NCI-H446 treated with DMSO at 0.1 percent for 48 hours (cell line): ENCODE results near the gene SOST.

Source experiments
- DNase-seq: peaks from one replicate; lab custom pipeline; 2025; lab: John Stamatoyannopoulos, UW

The SOST gene

GRCh38 chr17:43741636-43742035 lies 17.0 kb downstream of the SOST start:
- no peak for DNase-seq

- no peak for DNase-seq
These were observed 18.1 kb downstream of the SOST start for GRCh38 chr17:43740541-43740940.

DNA sequence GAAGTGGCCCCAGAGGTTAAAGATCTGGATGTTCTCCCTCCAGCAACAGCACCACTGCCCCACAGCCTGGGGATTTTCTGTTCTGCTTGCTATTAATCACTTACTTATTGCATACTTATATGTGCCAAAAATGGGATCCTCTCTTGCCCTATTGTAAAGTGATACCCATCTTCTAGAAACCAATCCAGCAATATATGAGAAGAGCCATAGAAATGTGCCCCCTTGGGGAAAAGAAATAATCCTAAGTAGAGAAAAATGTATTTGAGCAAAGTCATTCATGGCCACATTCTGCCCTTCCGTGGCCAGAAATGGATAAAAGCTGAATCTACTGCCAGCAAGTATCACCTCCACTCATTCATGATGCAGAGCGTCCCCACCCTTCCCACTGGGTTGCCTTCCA lies 20.9 kb downstream of the SOST start:
- DNase-seq: no peak

DNA sequence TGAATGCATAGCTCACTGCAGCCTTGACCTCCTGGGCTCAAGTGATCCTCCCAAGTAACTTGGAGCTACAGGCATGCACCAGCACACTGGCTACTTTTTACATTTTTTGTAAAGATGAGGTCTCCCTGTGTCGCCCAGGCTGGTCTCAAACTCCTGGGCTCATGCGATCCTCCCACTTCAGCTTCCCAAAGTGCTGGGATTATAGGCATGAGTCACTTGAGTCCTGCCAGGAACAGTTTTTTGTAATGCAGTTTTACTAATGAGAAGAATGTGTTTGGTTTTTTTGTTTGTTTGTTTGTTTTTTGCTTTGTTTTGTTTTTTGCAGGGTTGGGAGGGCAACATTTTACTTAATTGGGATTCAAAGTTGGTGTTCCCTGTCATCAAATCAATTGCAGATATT lies 22.2 kb downstream of the SOST start:
- DNase-seq: no peak

DNA sequence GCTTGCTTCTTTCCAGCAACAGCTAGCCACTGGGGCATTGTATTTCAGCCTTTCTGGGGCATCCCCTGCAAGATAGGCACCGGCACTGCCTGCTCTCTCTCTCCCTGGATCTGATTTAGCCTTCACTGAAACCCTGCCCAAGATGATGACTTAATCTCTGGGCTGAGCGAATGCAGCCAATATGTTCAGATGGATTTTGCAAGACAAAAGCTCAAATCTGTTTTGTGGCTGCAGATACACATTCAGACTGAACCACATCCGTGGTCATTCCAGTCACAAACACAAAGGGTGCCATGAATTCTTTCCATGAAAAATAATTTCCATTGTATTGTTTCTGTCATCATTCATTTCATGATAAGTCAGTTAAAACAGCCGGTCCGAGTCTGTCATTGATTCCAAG lies 24.2 kb downstream of the SOST start:
- DNase-seq: no peak

DNA sequence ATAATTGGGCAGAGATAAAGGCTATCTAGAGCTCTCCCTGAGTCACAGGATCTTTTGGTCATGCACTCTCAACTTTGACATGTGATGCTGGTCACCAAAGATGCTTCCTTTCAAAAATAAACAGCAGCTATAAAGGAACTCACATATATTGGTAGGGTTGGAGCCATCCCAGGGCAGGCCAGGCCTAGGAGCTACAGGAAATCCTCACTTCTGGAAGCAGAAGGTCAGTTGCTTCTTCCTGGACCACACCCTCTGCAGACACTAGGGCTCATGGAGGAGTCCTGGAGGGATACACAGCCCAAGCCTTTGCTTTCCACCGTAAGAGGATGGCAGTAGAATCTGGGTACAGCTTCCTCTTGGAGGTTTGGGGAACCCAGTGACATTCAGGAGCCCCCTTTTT lies 24.6 kb downstream of the SOST start:
- no peak for DNase-seq

- DNase-seq: no peak
These were observed 25.6 kb downstream of the SOST start for GRCh38 chr17:43732958-43733357.

DNA sequence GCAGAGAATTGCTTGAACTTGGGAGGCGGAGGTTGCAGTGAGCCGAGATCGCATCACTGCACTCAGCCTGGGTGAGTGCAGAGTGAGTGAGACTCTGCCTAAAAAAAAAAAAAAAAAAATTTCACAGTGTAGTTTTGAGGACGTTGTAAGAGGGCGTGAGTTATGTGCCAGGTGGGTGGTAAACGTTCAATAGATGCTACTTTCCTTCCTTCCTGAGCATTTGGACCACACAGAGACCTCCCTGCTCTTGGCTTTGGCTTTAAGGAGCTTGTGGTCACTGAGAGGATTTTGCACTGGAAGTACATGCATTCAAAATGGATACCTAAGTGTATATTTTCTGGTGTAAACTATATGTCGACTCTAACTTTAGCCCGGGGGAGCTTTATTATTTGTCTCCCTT lies 30.5 kb downstream of the SOST start:
- DNase-seq: no peak

DNA sequence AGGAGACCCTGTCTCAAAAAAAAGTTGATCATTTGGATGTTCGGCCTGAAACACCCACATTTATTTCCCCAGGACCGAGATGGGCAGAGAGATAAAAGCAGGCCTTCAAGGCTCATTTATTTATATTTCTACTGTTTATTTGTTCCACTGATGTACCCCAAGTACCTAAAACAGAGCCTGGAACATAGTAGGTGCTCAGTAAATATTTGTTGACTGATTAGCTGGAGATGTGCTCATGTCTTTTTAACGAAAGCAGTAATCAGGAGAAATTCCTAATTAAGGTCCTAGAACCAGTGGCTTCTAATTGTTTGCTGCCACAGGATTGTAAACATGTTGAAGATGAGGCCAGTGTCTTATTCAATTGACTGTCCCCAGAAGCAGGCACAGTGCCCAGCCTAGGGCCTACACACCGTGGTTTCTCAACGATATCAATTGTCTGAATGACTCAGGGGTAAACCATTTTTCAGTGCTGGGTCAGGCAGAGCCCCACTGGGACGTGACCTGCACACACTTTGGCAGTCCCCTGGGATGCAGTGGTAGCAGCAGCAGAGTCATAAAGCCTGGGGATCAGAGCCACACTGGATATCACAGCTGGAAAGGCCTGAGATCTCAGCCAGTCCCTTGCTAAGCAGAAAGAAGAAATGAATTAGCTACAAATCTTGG lies 34.8 kb downstream of the SOST start:
- no peak for DNase-seq

- no peak for DNase-seq
These were observed 35.5 kb downstream of the SOST start for GRCh38 chr17:43722870-43723665.

- DNase-seq: no peak
These were observed 36.3 kb downstream of the SOST start for GRCh38 chr17:43722269-43722619.

- no peak for DNase-seq
These were observed 36.9 kb downstream of the SOST start for GRCh38 chr17:43721537-43722268.

GRCh38 chr17:43720311-43721060 lies 38.1 kb downstream of the SOST start:
- no peak for DNase-seq

DNA sequence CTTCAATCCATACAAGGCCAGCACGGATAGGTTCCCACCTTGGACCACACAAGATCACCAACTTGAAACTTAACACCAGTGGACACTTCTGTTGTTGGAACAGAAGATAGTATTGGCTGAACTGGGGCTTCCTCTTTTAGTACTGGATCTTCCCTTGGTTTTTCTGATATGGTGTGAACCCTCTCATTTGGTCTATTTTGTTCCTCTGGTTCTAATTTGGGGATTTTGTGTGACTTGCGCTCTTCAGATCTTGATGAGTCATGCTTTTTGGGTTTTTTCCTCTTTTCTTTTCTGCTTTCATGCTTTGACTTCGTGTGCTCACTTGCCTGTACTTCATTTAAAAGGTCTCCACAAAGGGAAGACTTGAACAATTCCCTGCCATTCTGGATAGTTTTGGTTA lies 39.0 kb downstream of the SOST start:
- DNase-seq: no peak

DNA sequence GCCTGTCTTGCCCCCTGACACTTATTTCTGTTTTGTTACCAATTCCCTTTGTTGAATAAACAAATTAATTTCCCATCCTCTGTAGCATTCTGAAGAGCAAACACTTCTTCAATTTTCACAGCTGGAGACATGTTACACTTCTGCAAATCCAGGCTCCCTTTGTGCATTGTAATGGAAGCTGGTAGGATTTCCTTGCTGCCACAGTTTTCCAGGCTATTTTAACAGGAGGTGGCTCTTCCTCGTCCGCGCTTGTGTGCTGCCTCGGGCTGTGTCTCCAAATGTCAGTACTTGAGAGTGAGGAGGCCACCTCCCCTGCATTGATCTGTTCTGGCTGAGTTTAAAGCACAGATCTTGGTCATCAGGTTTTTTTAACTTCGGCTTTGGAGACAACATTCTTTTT lies 40.0 kb downstream of the SOST start:
- DNase-seq: no peak

DNA sequence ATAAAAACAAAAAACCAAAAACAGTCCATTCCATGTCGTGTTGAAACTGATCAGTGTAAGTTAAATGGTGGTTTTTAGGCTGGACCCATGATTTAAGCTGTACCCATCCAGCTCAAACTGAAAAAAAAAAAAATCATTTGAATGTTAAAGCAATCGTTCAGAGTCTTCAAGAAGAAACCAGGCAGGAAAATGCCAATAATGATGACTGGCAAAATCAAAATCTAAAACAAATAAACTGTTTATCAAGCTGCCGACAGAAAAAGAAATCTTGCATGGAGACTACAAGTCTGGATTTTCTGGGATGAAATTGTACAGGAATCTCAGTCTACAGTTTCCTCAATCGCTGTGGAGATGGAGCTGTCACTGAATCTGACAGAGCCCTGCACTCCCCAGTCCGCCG lies 40.7 kb downstream of the SOST start:
- no peak for DNase-seq

DNA sequence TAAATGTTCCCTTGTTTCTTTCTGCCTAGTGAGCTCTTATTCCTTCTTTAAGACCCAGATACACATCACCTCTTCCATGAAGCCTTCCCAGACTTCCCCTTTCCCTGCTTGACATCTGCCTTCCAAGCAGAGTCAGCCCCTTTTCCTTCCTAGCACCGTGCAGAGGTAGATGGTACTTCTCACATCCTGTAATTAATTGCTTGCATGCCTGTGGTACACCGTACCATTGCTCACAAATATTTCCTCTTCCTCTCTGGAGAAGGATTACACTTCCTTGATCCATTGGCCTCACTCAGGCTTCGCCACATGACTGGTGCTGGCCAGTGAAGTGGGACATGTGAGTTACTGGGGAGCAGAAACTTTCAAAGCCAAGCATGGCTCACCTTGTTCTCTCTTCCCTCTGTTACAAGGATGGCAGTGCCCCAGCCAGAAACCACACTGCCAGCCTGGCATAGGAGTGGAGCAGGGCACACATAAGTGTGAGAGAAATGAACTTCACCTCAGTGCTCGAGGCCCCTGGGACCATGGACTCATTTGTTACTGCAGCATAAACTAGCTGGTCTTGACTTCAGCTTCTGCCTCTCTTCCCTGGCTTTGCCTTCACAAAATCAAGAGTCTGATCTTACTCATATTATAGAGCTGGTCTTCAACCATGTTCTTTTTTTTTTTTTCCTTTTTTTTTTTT lies 44.0 kb downstream of the SOST start:
- no peak for DNase-seq

DNA sequence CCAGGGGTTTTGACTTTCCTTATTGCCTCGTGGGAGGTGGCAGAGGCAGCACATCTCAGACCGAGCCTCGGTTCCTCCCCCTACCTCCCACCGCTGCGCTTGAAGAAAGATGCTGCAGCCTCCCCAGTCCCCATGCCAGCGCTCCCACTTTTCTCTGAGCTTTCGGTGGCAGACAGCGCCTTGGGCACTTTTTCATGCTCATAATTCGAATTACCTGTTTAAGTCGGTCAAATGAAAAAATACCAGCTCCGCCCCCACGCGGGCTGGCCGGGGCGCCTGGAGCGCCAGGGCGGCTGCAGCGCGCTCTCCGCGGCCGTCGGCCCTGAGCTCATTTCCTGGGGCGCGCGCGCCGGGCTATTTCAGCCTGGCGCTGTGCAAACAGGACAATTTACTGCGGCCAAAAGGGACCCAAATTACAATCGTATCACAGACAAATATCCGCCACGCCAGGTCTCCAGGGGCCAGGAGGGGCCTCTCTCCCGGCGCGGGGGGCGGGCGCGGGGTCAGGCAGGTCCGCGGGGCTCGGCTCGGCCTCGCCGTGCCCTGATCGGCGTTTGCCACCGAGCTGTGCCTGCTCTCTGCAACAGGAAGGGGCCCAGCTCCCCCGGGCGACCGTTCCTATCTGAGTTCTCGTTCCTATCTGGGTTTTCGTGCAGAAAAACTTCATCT lies 45.0 kb downstream of the SOST start:
- no peak for DNase-seq

GRCh38 chr17:43712397-43712796 lies 46.2 kb downstream of the SOST start:
- no peak for DNase-seq

- DNase-seq: no peak
These were observed 48.5 kb downstream of the SOST start for GRCh38 chr17:43710101-43710500.

DNA sequence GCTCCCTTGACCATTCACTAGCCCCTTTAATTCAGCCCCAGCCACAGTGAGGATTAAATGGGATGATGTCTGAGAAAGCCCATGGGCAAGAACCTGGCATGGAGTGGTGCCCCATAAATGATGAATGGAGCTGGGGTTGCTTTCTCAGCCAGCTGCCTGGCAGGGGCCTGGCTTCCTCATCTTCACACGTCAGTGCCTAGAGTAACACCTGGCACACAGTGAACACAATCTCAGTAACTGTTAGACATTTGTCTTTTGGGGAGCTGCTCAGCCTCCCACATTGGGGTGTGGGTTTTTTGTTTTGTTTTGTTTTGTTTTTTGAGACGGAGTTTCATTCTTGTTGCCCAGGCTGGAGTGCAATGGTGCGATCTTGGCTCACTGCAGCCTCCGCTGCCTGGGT lies 49.4 kb downstream of the SOST start:
- no peak for DNase-seq
